Natural killer cell (primary cell): ENCODE data around the gene ZNF84. TPM values are rescaled to one million over a fixed set of nuclear protein-coding genes. Genes with fewer than 3 reads are reported as not detected.

Experiments used
- ATAC-seq, 3 donors: fragments of 150-1000 bp in 2 of 3; fragments of 200-7000 bp in 1 of 3; cut with Tn5 transposase; 1 replicate in 1 of 3; 2 replicates in 2 of 3; pipeline ENCODE4 v1.10.0; 2021; ENCODE audit warnings: mild to moderate bottlenecking in 2 of 3, moderate library complexity in 2 of 3
- DNase-seq, 2 donors: peaks; one replicate each; pipeline versions ENCODE4 v3.0.0 to v3.0.0-alpha.2; 2013 to 2021; ENCODE audit warnings: mixed read lengths in 1 of 2
- H3K27ac ChIP-seq: one replicate; pipeline ENCODE4 v1.5.1; 2013; ENCODE audit warnings: mild to moderate bottlenecking, low read length
- H3K27me3 ChIP-seq: one replicate; pipeline ENCODE4 v1.6.1; 2013; ENCODE audit warnings: low read length; ENCODE audit not compliant: control insufficient read depth, insufficient read depth
- H3K36me3 ChIP-seq: one replicate; pipeline ENCODE4 v1.6.1; 2013; ENCODE audit warnings: low read length; ENCODE audit not compliant: control insufficient read depth, insufficient read depth
- H3K4me1 ChIP-seq: one replicate; pipeline ENCODE4 v1.6.1; 2013; ENCODE audit warnings: low read length; ENCODE audit not compliant: control insufficient read depth, insufficient read depth
- H3K4me3 ChIP-seq: one replicate; pipeline ENCODE4 v1.5.1; 2013; ENCODE audit warnings: low read length
- H3K9me3 ChIP-seq: one replicate; pipeline ENCODE4 v1.6.1; 2013; ENCODE audit warnings: low read length; ENCODE audit not compliant: control insufficient read depth, insufficient read depth
- H3K27ac Mint-ChIP-seq, 2 donors: one replicate each; pipeline ENCODE4 v1.8.0; 2022; ENCODE audit warnings: mild to moderate bottlenecking in 2 of 2, mixed read lengths in 2 of 2, moderate library complexity in 1 of 2
- H3K27me3 Mint-ChIP-seq, 2 donors: one replicate each; pipeline ENCODE4 v1.8.0; 2022; ENCODE audit warnings: low read depth in 2 of 2, mixed read lengths in 2 of 2
- H3K36me3 Mint-ChIP-seq: one replicate; pipeline ENCODE4 v1.8.0; 2022; ENCODE audit warnings: mixed read lengths
- H3K4me1 Mint-ChIP-seq, 2 donors: one replicate each; pipeline ENCODE4 v1.8.0; 2022; ENCODE audit warnings: mixed read lengths in 2 of 2
- H3K4me3 Mint-ChIP-seq: one replicate; pipeline ENCODE4 v1.8.0; 2022; ENCODE audit warnings: mild to moderate bottlenecking, moderate library complexity, mixed read lengths
- H3K9me3 Mint-ChIP-seq, 2 donors: one replicate each; pipeline ENCODE4 v1.8.0; 2022; ENCODE audit warnings: mixed read lengths in 2 of 2
- CTCF ChIP-seq: fragments of 200-600 bp; IDR thresholded peaks from one replicate; pipeline ENCODE4 v1.8.0; 2022; ENCODE audit warnings: antibody characterized with exemption
- WGBS: methylation state at CpG from one replicate; pipeline ENCODE4 v1.1.7; 2013; ENCODE audit warnings: missing lambda C conversion rate; ENCODE audit not compliant: insufficient coverage; 5-methylcytosine and 5-hydroxymethylcytosine counted together
- intact Hi-C: fragments of 100-400 bp; cut with micrococcal nuclease; formaldehyde crosslinking; loops from one replicate; pipeline ENCODE4 v1.14.2; 2022
- total RNA-seq, 4 donors: library from RNA; stranded (reverse); fragments of 120-200 nt in 1 of 4; gene quantifications; one replicate each; pipeline versions ENCODE4 v1.2.3 to v1.2.4, GENCODE V29; 2013 to 2022

The ZNF84 gene
- total RNA-seq = 10 to 100 TPM; 23.4 to 31.1 (median 26.1) TPM
- 57.5 TPM for total RNA-seq (2013)

- Histone ChIP-seq H3K4me3 (peak within 1 kb of the TSS; percentile 71), H3K4me1 (peaks cover 4% of the 10 kb centered on the region), H3K27me3 (no peaks in the 10 kb centered on the region), H3K36me3 (peaks cover 15% of the 10 kb centered on the region), H3K27ac (peak within 1 kb of the TSS; percentile 97), H3K9me3 (peaks cover 30% of the 10 kb centered on the region)
- H3K9me3 Mint-ChIP-seq = peaks cover 9 to 30% of the 10 kb centered on the region in 2 donors
- WGBS = under 1% methylated on average over 102 of the region's 103 CpGs
- TF ChIP-seq CTCF = no peak
- DNase-seq = peak; percentile 93 to 99
- peaks cover 0 to 10% of the 10 kb centered on the region in 2 donors for H3K27me3 Mint-ChIP-seq
- H3K4me3 Mint-ChIP-seq = peak within 1 kb of the TSS; percentile 98
- intact Hi-C loops = loop anchor here (1.0 kb wide), 6 partner anchors 43 to 150 kb away; partner anchors contain the start of genes CHFR, ZNF10, ZNF140 and ZNF26
- H3K4me1 Mint-ChIP-seq = peaks cover 5 to 15% of the 10 kb centered on the region in 2 donors
- H3K27ac Mint-ChIP-seq = peak within 1 kb of the TSS; percentile 94 to 96
- ATAC-seq = peak; percentile 86 to 97 (median 87)
- peaks cover 26% of the 10 kb centered on the region for H3K36me3 Mint-ChIP-seq
Observed at GRCh38 chr12:133037207-133038005, at the start of gene ZNF84. Gene ZNF84, plus strand, starts transcription at chr12:133037509. Its CDS starts 3,959 bp downstream, at chr12:133041468.

- no peak overlapping the region for H3K27ac Mint-ChIP-seq
Observed at GRCh38 chr12:132998741-132999140, 38.6 kb upstream of the ZNF84 start.

GRCh38 chr12:133010657-133011297, 26.5 kb upstream of the ZNF84 start:
- H3K4me1 ChIP-seq = no peaks in the 10 kb centered on the region
- H3K27me3 Mint-ChIP-seq = no peaks in the 10 kb centered on the region
- peak overlapping the region in 1 of 2 donors; percentile 31 for H3K27ac Mint-ChIP-seq
- 97% methylated on average over 4 of the region's 6 CpGs for WGBS
- H3K4me3 Mint-ChIP-seq = peak overlapping the region; percentile 18
- DNase-seq (no peak), ATAC-seq (no peak)
- H3K4me1 Mint-ChIP-seq = peaks cover 0 to 7% of the 10 kb centered on the region in 2 donors
- H3K9me3 Mint-ChIP-seq = peaks cover 15 to 25% of the 10 kb centered on the region in 2 donors
- H3K36me3 Mint-ChIP-seq = peaks cover 57% of the 10 kb centered on the region
- H3K36me3 ChIP-seq = peaks cover 61% of the 10 kb centered on the region
- H3K9me3 ChIP-seq = peaks cover 83% of the 10 kb centered on the region
- H3K4me3 ChIP-seq = no peak overlapping the region
- H3K27ac ChIP-seq = no peak overlapping the region
- TF ChIP-seq CTCF = no peak
- intact Hi-C loops = no loop called here
- H3K27me3 ChIP-seq = no peaks in the 10 kb centered on the region

More at GRCh38 chr12:132998741-132999140, 38.6 kb upstream of the ZNF84 start:
- Histone ChIP-seq H3K4me3 (no peak overlapping the region), H3K27ac (no peak overlapping the region), H3K36me3 (peaks cover 12% of the 10 kb centered on the region), H3K4me1 (no peaks in the 10 kb centered on the region), H3K9me3 (peaks cover 82% of the 10 kb centered on the region), H3K27me3 (no peaks in the 10 kb centered on the region)
- WGBS = 38% methylated on average over 1 of the region's 1 CpG
- intact Hi-C loops = no loop called here
- DNase-seq (no peak), ATAC-seq (no peak)
- peaks cover 32% of the 10 kb centered on the region for H3K36me3 Mint-ChIP-seq
- H3K27me3 Mint-ChIP-seq = no peaks in the 10 kb centered on the region
- H3K9me3 Mint-ChIP-seq = peaks cover 8 to 24% of the 10 kb centered on the region in 2 donors
- no peak for TF ChIP-seq CTCF
- peaks cover 16 to 21% of the 10 kb centered on the region in 2 donors for H3K4me1 Mint-ChIP-seq
- H3K4me3 Mint-ChIP-seq = no peak overlapping the region
